Activated T-helper 1 cell treated with Interleukin-2 at 50 U/mL for 16 hours (primary cell): ENCODE data around the gene ERI3.

Experiments
- DNase-seq: peaks from one replicate; pipeline ENCODE4 v3.0.0-alpha.2; 2020; ENCODE audit warnings: low read depth

The ERI3 gene

DNA sequence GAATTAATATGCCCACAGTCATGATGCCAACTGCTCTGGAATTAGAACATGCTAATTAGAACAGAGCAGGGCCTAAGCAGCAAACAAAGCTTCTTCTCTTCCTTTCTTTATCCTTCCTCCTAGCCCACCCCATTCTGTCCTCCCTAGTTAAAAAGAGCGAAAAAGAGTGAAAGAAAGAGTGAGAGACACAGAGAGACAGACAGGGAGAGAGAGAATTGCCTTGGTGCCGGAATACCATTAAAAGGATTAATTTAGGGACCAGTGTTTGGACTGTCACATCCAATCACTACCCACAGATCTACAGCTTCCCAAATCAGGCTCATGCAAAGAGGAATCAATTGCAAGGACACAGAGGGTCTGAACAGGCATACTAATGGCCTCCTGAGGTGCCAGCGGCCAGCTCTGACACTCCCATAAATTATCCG, 7.0 kb downstream of the ERI3 start:
- DNase-seq = no peak

- DNase-seq = no peak
These were observed 7.8 kb downstream of the ERI3 start for GRCh38 chr1:44347280-44347679.

GRCh38 chr1:44346878-44347277, 8.2 kb downstream of the ERI3 start:
- DNase-seq = no peak

- DNase-seq = no peak
These were observed 8.9 kb downstream of the ERI3 start for GRCh38 chr1:44346184-44346583.

DNA sequence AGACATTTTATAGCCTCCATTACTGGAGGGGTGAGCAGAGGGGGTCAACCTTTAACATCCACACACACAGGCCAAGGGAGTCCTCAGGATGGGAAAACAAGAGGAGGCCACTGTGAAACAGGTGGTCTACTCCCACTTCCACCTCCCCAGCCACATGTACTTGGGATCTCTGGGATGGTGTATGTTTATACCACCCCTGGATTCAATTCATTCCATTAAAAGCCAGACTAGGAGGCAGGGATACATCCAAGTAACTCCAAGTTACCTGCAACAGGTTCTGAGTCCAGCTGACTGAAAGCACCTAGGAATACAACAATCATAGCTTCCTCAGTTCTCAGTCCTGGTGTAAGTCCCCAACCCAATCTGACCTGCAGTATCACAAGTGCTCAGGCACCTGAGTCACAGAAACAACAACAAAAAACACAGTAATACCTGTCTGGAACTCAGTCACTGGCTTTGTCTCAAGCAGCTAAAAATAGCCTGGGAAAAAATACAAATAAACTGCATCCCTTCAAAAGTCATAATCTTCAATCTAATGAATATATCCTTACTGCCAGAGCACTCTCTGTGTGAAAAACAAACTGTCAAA, 9.8 kb downstream of the ERI3 start:
- DNase-seq = no peak

- no peak for DNase-seq
These were observed 15.3 kb downstream of the ERI3 start for GRCh38 chr1:44339731-44340130.

DNA sequence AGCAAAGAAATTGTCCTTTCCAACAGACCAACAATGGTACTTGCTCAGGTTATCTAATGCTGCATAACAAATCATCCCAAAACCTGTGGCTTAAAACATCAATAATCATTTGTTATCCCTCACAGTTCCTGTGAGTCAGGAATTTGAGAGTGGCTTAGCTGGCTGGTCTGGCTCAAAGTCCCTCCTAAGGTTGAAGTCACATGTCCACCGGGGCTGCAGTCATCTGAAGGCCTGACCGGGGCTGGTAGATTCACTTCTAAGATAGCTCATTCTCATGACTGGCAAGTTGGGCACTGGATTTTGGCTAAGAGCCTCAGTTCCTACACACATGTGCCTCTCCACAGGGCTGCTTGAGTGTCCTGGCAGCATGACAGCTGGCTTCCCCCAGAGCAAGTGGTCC, 16.9 kb downstream of the ERI3 start:
- DNase-seq = no peak

- no peak for DNase-seq
These were observed 18.4 kb downstream of the ERI3 start for GRCh38 chr1:44336668-44337067.

DNA sequence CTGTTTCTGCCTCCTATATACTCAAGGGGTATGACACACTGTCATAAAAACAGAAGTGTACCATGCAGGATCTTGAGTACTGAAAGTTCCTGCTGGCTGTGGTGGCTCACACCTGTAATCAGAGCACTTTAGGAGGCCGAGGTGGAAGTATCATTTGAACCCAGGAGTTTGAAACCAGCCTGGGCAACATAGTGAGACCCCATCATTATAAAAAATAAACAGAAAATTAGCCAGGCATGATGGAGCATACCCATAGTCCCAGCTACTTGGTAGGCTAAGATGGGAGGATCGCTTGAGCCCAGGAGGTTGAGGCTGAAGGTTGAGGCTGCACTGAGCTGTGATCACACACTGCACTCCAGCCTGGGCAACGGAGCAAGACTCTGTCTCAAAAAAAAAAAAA, 20.1 kb downstream of the ERI3 start:
- DNase-seq = no peak

DNA sequence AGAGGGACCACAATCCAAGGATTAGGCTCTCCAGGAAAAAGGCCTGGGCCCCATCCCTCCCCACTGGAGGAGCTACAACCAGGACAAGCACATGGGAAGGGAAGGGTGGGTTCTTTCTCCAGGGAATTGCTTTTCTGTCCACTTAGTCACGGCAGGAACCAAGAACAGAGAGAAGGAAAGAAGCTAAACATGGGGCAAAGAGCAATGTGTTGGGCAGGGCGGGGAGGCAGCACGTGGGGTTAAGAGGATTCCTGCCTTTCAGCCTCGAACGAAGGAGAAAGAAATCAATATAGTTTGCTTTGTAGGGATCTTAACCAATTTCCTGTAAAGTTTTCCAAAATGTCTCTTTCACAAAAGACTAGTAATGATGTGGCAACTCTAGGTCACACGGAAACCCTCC, 21.7 kb downstream of the ERI3 start:
- no peak for DNase-seq

DNA sequence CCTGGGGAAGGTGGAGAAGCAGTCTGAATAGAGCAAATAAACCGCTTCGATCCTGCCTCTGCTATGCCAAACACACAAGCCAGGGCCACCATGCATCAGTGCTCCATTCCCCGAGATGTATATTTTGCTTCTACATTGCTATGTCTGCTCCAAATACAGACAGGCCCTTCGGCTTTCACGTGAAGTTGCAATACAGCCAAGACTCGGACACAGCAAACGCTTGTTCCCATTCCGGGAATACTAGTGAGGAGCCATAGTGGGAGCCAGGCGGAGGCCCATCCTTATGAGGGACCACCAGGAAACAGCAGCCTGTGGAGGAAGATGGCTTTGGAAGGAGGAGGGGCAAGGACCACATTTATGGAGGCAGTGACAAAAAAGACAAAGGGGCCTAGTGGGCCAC, 22.6 kb downstream of the ERI3 start:
- DNase-seq = no peak

DNA sequence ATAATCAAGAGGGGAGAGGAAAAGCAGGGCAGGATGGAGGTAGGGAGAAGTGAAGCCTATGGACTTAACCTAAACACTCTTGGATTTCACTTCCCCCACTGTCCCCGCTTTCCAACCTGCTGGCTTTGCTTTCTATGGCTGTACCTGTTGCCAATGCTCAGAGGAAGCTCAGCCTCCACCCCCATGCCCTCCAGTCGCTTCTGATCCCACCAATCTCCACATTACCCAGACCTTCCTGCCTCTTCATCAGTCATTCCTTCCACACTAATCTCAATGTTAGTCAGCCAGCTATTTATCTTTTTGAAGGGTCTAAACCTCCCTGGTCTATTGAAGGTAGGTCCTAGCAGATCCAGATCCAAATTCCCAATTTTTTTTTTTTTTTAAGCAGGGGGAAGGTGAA, 24.1 kb downstream of the ERI3 start:
- no peak for DNase-seq

- DNase-seq = no peak
These were observed 26.2 kb downstream of the ERI3 start for GRCh38 chr1:44328671-44329416.

DNA sequence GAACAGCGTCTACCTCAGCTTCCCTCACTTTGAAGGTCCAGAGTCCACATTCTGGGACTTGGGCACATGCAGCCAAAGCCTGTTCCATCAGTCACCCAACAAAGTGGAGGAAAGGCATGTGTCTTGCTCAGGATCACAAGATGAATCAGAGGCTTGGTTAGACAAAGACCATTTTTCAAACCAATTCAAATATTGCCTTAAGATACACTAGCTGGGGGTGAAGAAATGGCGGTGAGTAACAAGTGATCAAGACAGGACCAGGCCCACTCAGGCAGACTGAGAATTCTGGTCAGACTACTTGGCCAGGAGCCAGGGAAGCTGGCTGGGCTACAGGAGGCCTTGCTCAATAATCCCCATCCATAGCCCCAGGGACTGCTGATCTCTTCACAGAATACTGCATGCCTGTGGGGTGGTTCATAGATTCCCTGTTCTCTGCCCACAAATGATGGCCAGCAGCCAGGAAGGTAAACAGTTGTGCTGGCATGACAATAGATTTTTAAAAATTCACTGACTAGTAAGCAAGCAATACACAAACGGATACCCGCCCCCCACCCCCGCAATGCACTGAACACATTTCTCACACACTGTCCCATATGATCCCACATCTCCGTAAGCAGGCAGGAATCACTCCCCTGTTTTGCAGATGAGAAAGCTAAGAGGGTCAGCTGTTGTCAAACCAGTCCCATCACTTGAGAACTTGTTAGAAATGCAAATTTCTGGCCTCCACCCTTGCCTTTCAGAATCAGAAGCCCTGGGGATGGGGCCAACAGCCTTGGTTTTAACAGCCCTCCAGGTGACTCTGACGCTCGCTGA, 27.2 kb downstream of the ERI3 start:
- DNase-seq = no peak

DNA sequence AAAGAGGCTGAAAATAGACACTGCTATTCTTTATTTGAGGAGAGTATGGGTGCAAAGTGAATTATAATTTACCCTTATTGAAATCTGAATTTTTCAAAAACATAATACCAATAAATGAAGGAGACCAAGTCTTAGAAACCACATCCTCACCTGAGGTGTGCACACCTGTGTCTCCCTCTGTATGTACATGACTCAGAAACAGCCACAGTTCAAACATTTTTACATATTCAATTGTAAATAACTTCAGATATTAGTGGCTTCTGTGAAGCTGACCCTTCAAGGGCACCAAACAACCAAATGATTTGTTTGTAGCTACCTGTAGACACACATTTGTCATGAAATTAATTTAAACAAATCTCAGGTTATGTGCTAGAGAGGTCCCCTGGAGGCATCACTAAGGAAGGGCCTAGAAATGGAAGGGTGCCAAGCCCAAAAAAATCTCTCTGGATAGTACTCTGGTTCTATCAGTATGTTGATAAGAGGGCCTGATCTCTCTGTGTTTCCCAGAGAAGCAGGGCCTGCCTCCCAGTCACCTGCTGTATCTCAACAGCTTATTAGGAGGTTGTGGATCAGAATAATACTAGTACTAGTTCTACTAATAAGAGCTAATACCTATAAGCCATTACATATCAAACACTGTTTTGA, 28.1 kb downstream of the ERI3 start:
- no peak for DNase-seq

DNA sequence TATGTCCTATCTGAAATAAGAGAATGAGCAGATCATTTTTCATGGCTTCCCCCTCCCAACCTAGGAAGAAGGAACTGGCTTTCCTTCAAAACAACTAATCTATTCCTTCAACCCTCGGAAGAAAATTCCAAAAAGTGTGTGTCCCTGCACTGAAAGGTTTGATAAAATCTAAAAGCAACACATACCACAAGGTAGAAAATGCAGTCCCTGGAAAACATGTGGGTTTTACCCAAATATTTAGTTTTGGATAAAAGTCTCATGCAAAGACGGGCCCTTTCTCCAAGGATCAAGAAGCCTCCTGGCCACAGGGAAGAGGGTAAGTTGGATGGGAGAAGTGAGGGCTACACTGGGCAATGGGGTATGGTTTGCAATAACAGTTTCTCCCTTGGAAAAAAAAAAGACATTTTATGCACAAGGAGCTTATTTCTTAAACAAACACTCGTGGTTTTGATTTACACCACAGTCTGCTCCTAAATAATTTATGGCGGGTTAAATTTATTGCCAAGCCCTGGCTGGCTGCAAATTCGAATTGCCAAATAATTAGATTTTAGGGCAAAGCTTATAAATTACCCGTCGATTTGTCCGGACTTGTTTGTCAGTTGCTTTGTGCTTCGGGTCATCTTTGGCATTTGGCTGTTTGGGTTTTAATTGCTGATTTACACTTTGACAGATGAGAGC, 28.9 kb downstream of the ERI3 start:
- DNase-seq = no peak

DNA sequence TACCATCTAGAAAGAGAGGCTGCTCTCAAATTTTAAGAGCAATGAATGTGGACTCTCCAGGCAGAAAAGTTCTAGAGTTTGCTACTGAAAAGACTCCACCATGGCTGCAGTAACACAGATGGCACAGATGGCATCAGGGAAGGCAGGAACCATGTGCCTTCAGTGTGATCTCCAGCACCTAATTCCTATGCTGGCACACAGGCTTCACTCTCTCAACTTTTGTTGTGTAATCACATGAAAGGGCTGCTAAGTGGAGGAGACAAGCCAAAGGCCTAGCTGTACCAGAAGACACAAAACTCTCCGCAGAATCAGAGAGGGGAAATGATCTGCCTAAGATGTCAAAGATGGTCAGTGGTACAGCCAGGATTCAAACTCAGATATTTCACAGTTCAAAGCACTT, 31.1 kb downstream of the ERI3 start:
- no peak for DNase-seq

DNA sequence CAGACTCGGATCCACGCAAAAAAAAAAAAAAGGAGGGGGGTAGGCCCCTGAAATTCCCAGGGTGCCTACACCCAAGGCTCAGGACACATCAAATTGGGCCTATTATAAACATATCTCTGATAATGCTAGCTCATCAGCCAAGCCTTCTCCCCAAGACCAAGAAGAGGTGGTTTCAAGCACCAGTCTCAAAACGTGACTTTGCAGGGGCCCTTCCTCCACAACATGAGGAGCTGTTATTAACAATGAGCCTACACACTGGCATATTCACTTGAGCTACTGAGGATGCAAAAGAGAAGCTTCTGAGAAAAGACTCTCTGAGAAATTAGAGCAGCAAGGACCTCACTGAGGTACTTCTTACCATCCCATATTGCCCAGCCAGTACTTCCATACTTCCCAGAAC, 32.7 kb downstream of the ERI3 start:
- DNase-seq = no peak

GRCh38 chr1:44321466-44321865, 33.6 kb downstream of the ERI3 start:
- no peak for DNase-seq

GRCh38 chr1:44318097-44319088, 36.7 kb downstream of the ERI3 start:
- DNase-seq = no peak

GRCh38 chr1:44316231-44316759, 38.8 kb downstream of the ERI3 start:
- DNase-seq = no peak
